Vagina (tissue), 2 donors: Measurements from ENCODE around the gene P4HA2.

Experiments
- CTCF ChIP-seq, 3 experiments: fragments of 450-650 bp in 2 of 3; fragments of 200-600 bp in 1 of 3; sonication (generic) in 1 of 3; IDR thresholded peaks; one replicate each; pipeline ENCODE4 v1.5.1; 2017 to 2019; ENCODE audit warnings: antibody characterized with exemption in 3 of 3, mild to moderate bottlenecking in 2 of 3, moderate library complexity in 2 of 3
- POLR2A ChIP-seq, 2 donors: fragments of 450-650 bp; IDR thresholded peaks; one replicate each; pipeline ENCODE4 v1.6.1; 2017; ENCODE audit warnings: antibody characterized with exemption in 2 of 2, mild to moderate bottlenecking in 2 of 2, moderate library complexity in 2 of 2

DNA sequence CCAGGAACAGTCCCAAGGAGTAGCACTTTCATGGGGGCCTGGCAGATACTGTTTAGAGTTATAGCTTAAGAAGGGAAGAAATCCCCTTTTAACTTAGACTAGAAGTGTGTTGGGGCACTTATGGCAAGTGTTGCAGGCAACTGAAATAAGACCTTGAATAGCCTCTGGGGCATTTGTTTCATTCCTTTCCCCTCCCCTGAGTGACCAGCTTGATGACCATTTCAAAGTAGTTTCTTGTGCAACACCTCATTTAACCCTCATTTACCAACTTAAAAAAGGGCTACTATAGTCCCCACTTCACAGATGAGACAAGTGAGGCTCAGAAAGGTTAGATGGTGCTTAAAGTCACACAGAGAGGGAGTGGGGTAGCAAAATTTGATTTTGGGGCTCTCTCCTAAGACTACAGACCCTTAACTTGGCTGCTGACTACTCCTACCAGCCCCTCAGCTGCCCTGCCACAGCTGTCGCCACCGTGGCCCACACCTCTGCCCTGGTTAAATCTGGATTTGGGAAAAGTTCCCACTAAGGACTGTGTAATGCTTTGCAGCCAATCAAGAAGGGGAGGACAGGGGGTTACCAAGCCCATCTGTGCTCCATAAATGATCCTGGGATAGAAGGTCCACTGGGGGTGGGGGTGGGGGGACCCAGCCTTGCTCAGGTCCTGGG lies 35.4 kb upstream of the P4HA2 start:
- TF ChIP-seq CTCF (IDR thresholded peaks at IDR 0.05) (no peak), POLR2A (IDR thresholded peaks at IDR 0.05) (no peak)
